HG03039 (cell line): ENCODE data around the gene SH2B3.

Source experiments
- ATAC-seq: cut with Tn5 transposase; IDR thresholded peaks from one replicate; pipeline ENCODE4 v1.9.1; 2021; ENCODE audit warnings: mild to moderate bottlenecking, moderate library complexity; ENCODE audit not compliant: unreplicated experiment

SH2B3 gene

GRCh38 chr12:111408686-111409402, 3.1 kb downstream of the SH2B3 start:
- no peak for ATAC-seq

- no peak for ATAC-seq
Observed at GRCh38 chr12:111409403-111409779, 3.7 kb downstream of the SH2B3 start.

GRCh38 chr12:111409780-111410430, 4.2 kb downstream of the SH2B3 start:
- no peak for ATAC-seq

GRCh38 chr12:111410431-111411184, 4.9 kb downstream of the SH2B3 start:
- no peak for ATAC-seq

- ATAC-seq, result no peak
Observed at GRCh38 chr12:111411185-111411764, 5.6 kb downstream of the SH2B3 start.

- ATAC-seq, result no peak
Observed at GRCh38 chr12:111412007-111412829, 6.5 kb downstream of the SH2B3 start.

- no peak for ATAC-seq
Observed at GRCh38 chr12:111412830-111413441, 7.2 kb downstream of the SH2B3 start.

GRCh38 chr12:111413442-111414086, 7.8 kb downstream of the SH2B3 start:
- ATAC-seq, result no peak

GRCh38 chr12:111414711-111415252, 9.1 kb downstream of the SH2B3 start:
- no peak for ATAC-seq

GRCh38 chr12:111417290-111417689, 11.6 kb downstream of the SH2B3 start:
- no peak for ATAC-seq

- no peak for ATAC-seq
Observed at GRCh38 chr12:111417784-111418593, 12.3 kb downstream of the SH2B3 start.

- ATAC-seq, result no peak
Observed at GRCh38 chr12:111418594-111418880, 12.8 kb downstream of the SH2B3 start.

GRCh38 chr12:111419784-111420183, 14.1 kb downstream of the SH2B3 start:
- no peak for ATAC-seq

GRCh38 chr12:111420494-111420893, 14.8 kb downstream of the SH2B3 start:
- ATAC-seq, result no peak

- ATAC-seq, result no peak
Observed at GRCh38 chr12:111424189-111424792, 18.6 kb downstream of the SH2B3 start.

- no peak for ATAC-seq
Observed at GRCh38 chr12:111424793-111425251, 19.1 kb downstream of the SH2B3 start.

GRCh38 chr12:111425655-111426054, 19.9 kb downstream of the SH2B3 start:
- ATAC-seq, result no peak
